AG09319 (cell line): ENCODE data around the gene HDAC9.

Experiments used
- DNase-seq: peaks from one replicate; pipeline ENCODE4 v3.0.0-alpha.2; 2010; ENCODE audit warnings: low read depth; ENCODE audit errors: extremely low read depth
- TF ChIP-seq, protein P1 (sequence below): IDR thresholded peaks from 2 replicates; pipeline ENCODE4 v1.5.1; 2011; ENCODE audit warnings: low read depth, mild to moderate bottlenecking, inconsistent platforms, low read length, moderate library complexity

Gene HDAC9

DNA sequence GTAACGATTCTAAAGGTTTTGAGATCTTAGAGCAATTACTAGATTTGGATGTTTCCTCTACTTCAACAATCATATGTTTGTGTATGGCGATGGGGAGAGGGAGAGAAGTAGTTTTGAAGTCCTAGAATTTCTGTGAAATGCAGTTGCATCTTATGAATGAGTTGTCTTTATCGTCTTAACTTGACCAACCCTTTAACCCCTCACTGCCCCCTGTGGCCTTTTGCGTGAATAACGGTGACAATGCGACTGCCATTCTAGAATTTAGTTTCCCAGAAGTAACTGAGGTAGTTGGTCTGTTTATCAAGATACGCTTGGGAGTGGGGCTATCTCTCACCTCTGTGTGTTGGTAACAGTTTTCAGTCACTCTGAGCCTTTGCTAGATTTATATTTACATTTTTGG lies 204.6 kb downstream of the HDAC9 start:
- TF ChIP-seq, protein P1, sequence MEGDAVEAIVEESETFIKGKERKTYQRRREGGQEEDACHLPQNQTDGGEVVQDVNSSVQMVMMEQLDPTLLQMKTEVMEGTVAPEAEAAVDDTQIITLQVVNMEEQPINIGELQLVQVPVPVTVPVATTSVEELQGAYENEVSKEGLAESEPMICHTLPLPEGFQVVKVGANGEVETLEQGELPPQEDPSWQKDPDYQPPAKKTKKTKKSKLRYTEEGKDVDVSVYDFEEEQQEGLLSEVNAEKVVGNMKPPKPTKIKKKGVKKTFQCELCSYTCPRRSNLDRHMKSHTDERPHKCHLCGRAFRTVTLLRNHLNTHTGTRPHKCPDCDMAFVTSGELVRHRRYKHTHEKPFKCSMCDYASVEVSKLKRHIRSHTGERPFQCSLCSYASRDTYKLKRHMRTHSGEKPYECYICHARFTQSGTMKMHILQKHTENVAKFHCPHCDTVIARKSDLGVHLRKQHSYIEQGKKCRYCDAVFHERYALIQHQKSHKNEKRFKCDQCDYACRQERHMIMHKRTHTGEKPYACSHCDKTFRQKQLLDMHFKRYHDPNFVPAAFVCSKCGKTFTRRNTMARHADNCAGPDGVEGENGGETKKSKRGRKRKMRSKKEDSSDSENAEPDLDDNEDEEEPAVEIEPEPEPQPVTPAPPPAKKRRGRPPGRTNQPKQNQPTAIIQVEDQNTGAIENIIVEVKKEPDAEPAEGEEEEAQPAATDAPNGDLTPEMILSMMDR, result no peak
- no peak for DNase-seq

GRCh38 chr7:18702071-18702829 lies 206.7 kb downstream of the HDAC9 start:
- no peak for DNase-seq
- TF ChIP-seq, protein P1, result no peak

GRCh38 chr7:18703685-18704084 lies 208.1 kb downstream of the HDAC9 start:
- TF ChIP-seq, protein P1, result no peak
- DNase-seq, result no peak

DNA sequence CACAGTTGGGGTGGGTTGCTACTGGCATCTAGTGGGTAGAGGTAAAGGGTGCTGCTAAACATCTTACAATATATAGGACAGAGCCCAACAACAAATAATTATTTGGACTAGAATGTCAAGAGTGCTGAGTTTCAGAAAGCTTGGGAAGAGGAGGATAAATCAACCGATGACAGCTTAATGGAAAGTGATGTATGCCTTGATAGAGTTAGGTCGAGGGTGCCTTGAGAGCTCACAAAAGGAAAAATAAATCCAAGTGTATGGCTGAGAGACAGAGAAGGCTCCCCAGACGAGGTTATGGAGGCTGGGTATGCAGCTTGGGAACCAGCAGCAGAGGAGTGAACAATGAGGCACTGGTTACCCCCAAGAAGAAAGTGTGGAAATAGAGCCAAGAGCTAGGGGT lies 211.1 kb downstream of the HDAC9 start:
- TF ChIP-seq, protein P1, result no peak

DNA sequence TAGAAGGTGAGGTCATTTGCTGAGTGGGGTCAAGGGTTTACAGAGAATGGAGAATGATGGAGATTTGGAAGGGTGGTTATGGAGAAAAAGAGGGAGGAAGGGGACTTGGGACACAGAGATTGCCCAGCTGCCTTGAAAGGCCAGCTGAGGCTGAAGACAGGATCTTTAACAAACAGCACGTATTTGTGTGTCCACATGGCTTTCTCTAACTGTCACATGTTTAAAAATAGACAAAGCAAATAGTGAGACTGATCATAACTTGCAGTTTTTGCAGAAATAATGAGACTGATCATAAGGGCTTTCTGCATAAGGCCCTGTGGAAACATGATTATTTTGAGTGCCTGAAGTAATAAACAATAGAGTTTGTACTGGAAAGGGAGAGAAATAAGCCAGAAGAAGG lies 212.7 kb downstream of the HDAC9 start:
- TF ChIP-seq, protein P1, result no peak
- DNase-seq, result no peak

More for the DNA sequence above, 211.1 kb downstream of the HDAC9 start:
- no peak for DNase-seq

GRCh38 chr7:18715988-18716387 lies 220.4 kb downstream of the HDAC9 start:
- TF ChIP-seq, protein P1, result no peak
- no peak for DNase-seq

DNA sequence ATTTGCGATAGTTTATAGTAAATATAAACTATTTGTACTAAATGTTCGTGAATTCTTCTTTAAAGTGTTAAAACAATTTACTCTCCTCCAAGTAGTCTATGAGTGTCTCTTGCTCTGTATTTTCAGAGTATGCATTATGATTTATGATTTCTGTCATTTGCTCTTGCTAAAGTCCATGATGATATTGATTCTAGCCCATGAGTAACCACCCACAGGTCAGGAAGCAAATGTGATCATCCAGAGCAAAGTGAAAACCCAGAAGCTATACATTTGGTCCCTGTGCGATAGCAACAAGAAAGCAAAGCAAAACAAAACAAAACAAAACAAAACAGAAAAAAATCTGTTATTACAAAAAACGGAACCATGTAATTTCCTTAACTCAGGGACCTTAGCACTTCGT lies 225.9 kb downstream of the HDAC9 start:
- DNase-seq, result no peak
- TF ChIP-seq, protein P1, result no peak
